ENCODE measurements around the gene MAP3K3.
A peak's percentile ranks its signal among the peaks of the same experiment; 100 is the strongest.

DNA sequence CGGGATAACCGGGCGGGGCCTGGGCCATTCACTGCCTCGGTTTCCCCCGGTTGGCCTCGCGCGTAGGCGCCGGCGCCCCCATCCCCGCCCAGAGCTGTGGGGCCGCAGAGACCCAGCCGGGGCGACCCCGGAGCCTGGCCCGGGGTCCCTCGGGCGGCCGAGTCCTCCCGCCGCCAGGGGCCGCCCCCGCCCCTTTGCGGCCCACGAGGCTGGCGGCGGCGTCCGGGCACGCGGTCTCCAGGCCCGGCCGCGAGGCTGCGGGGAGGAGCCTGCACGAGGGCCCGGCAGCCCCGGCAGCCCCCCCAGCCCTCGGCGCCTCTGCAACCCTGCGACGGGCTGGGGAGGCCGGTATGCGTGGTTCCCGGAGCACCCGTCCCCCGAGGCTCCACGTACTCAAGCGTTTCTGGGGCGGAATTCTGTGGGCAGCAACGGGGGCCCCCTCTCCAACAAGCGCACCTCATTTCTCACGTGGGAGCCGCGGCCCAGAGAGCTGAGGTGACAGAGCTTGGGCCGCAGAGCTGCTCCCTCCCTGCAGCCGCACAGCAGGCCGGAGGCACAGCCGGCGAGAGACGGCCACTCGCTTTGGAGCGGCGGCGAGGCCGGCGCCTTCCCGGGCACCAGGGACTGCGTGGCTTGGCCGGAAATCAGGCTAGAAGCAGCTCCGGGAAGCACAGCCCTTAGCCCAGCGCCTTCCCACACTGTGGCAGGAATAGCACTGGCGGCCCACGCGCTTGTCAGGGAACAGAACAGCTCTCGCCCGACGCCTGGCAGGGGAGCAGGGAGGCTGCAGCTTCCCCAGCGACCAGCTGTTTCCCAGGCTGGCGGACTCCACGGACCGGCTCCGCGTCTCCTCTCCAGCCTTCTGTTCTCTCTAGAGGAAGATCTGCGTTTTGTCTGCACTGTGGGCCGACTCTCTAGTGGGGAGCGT lies 78.6 kb downstream of the MAP3K3 start:
- TF ChIP-seq CTCF (IDR thresholded peaks at IDR 0.05) = peak in 1 of 6 experiments; percentile 4
- no peak for TF ChIP-seq POLR2A (IDR thresholded peaks at IDR 0.05)
